ENCODE results near the gene CCNE1. TPM values are rescaled to one million over a fixed set of nuclear protein-coding genes. Genes with fewer than 3 reads are reported as not detected.

Gene CCNE1
- polyA plus RNA-seq, 1 donor (not counting 4 experiments of a cell fraction or from before 2014, with no cell fraction given) = 11.2 TPM

DNA sequence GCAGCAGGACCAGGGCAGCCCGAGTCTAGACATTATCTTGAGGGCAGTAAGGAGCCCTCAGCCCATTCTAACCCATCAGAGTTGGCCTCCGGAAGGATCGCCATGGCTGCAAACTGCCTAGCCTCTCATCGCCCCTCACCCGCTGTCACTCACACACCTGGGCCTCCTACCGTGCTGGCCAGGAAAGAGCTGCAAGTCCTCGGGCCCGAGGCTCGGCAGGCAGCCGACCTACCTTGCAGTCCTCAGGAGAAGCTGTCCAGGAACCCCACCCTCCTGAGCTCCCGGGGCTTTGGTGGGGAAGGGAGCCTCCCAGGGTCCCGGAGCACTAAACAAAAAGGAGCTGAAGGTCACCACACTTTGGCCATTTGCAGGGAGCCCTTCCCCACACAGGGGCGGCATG lies 46.8 kb downstream of the CCNE1 start:
- FAIRE-seq = no peak
- Histone ChIP-seq H3K79me2 (ENCODE audit: control insufficient read depth, insufficient read depth, low read length) (no peaks in the 10 kb centered on the region), H2AFZ (ENCODE audit: control insufficient read depth, low read length) (no peak overlapping the region), H3K4me1 (ENCODE audit: control insufficient read depth, extremely low read depth, insufficient read depth, low read length) (no peaks in the 10 kb centered on the region), H3K9ac (ENCODE audit: control insufficient read depth, extremely low read depth, insufficient read depth, low read length) (no peak overlapping the region), H3K9me1 (ENCODE audit: control insufficient read depth, extremely low read depth, insufficient read depth, low read length) (no peaks in the 10 kb centered on the region), H3K27me3 (ENCODE audit: control insufficient read depth, extremely low read depth, insufficient read depth, low read length) (peaks cover 2% of the 10 kb centered on the region), H3K27ac (ENCODE audit: control insufficient read depth, insufficient read depth, low read length) (no peak overlapping the region), H4K20me1 (ENCODE audit: control insufficient read depth, extremely low read depth, insufficient read depth, low read length) (no peaks in the 10 kb centered on the region), H3K4me2 (ENCODE audit: control insufficient read depth, extremely low read depth, insufficient read depth, low read depth, low read length) (no peak overlapping the region), H3K36me3 (ENCODE audit: control insufficient read depth in 2 of 2, extremely low read depth in 1 of 2, insufficient read depth in 2 of 2, low read length in 2 of 2) (no peaks in the 10 kb centered on the region), H3K9me3 (ENCODE audit: control insufficient read depth, low read depth, low read length) (no peaks in the 10 kb centered on the region), H3K4me3 (ENCODE audit: control insufficient read depth in 2 of 3, extremely low read depth in 1 of 3, insufficient read depth in 2 of 3, low read depth in 1 of 3, low read length in 3 of 3) (no peak overlapping the region)
- DNase-seq (ENCODE audit: low read depth, low spot score) = no peak
- TF ChIP-seq EZH2 (IDR thresholded peaks at IDR 0.05; ENCODE audit: low read length) = no peak
- TF ChIP-seq CTCF (optimal IDR thresholded peaks at IDR 0.05 in 1 of 3, IDR thresholded peaks at IDR 0.05 in 1 of 3, conservative IDR thresholded peaks at IDR 0.05 in 1 of 3; ENCODE audit: extremely low read depth in 1 of 3, insufficient read depth in 2 of 3, low read length in 3 of 3) = no peak
- dilution Hi-C loops (cut with MboI; ENCODE audit: extremely low pct_ligation_motif_present, low sequenced_read_pairs) = no loop called here

DNA sequence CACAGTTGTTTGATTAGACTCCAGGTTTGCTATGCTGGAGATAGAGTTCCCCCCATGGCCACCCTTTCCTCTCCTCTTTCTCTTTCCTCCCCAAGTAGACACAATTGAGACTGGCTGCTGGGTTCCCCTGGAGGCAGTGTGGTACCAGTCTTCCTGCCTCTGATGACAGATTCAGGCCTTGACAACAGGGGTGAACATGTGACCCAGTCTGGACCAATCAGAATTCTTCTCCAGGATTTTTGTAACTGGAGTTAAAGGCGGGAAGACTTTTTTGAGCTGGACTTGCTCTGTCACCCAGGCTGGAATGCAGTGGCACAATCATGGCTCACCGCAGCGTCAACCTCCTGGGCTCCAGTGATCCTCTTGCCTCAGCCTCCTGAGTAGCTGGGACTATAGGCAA lies 48.7 kb downstream of the CCNE1 start:
- no peaks in the 10 kb centered on the region for H3K36me3 ChIP-seq (ENCODE audit: control insufficient read depth in 2 of 2, extremely low read depth in 1 of 2, insufficient read depth in 2 of 2, low read length in 2 of 2)
- no peak overlapping the region for H3K4me2 ChIP-seq (ENCODE audit: control insufficient read depth, extremely low read depth, insufficient read depth, low read depth, low read length)
- peaks cover 4% of the 10 kb centered on the region for H3K27me3 ChIP-seq (ENCODE audit: control insufficient read depth, extremely low read depth, insufficient read depth, low read length)
- no peak overlapping the region for H3K27ac ChIP-seq (ENCODE audit: control insufficient read depth, insufficient read depth, low read length)
- H3K4me3 ChIP-seq (ENCODE audit: control insufficient read depth in 2 of 3, extremely low read depth in 1 of 3, insufficient read depth in 2 of 3, low read depth in 1 of 3, low read length in 3 of 3) = no peak overlapping the region
- no peak for TF ChIP-seq EZH2 (IDR thresholded peaks at IDR 0.05; ENCODE audit: low read length)
- TF ChIP-seq CTCF (optimal IDR thresholded peaks at IDR 0.05 in 1 of 3, IDR thresholded peaks at IDR 0.05 in 1 of 3, conservative IDR thresholded peaks at IDR 0.05 in 1 of 3; ENCODE audit: extremely low read depth in 1 of 3, insufficient read depth in 2 of 3, low read length in 3 of 3) = no peak
- no peaks in the 10 kb centered on the region for H3K9me3 ChIP-seq (ENCODE audit: control insufficient read depth, low read depth, low read length)
- DNase-seq (ENCODE audit: low read depth, low spot score) = no peak
- no peaks in the 10 kb centered on the region for H4K20me1 ChIP-seq (ENCODE audit: control insufficient read depth, extremely low read depth, insufficient read depth, low read length)
- dilution Hi-C loops (cut with MboI; ENCODE audit: extremely low pct_ligation_motif_present, low sequenced_read_pairs) = no loop called here
- H3K79me2 ChIP-seq (ENCODE audit: control insufficient read depth, insufficient read depth, low read length) = no peaks in the 10 kb centered on the region
- FAIRE-seq = no peak
- no peaks in the 10 kb centered on the region for H3K9me1 ChIP-seq (ENCODE audit: control insufficient read depth, extremely low read depth, insufficient read depth, low read length)
- H2AFZ ChIP-seq (ENCODE audit: control insufficient read depth, low read length) = no peak overlapping the region
- no peak overlapping the region for H3K9ac ChIP-seq (ENCODE audit: control insufficient read depth, extremely low read depth, insufficient read depth, low read length)
- no peaks in the 10 kb centered on the region for H3K4me1 ChIP-seq (ENCODE audit: control insufficient read depth, extremely low read depth, insufficient read depth, low read length)

Data from keratinocyte (primary cell).